ENCODE data around the gene CDH16. TPM values are rescaled to one million over a fixed set of nuclear protein-coding genes. Genes with fewer than 3 reads are reported as not detected.

CDH16 gene
- total and polyA plus RNA-seq, 2 donors (not counting 3 experiments of a cell fraction or from before 2014, with no cell fraction given): not detected

GRCh38 chr16:66858740-66859396 lies 59.8 kb downstream of the CDH16 start:
- POLR2A ChIA-PET: interaction anchor here (0.5 to 0.6 kb wide), 2 partner anchors 10 to 1561 kb away, joined by 4 to 9 read pairs; no protein-coding TSS in a partner anchor
- H3K36me3 ChIP-seq (ENCODE audit: control insufficient read depth in 2 of 2, extremely low read depth in 1 of 2, insufficient read depth in 2 of 2, low read length in 2 of 2): no peaks in the 10 kb centered on the region
- H3K9ac ChIP-seq (replicated peaks; ENCODE audit: extremely low read depth, insufficient read depth, low read length): no peak overlapping the region
- H3K4me3 ChIP-seq (replicated peaks in 1 of 3; ENCODE audit: insufficient read depth in 1 of 3, low read depth in 1 of 3, low read length in 3 of 3): no peak overlapping the region
- H3K4me2 ChIP-seq (ENCODE audit: insufficient read depth, low read length): no peak overlapping the region
- H3K27ac ChIP-seq (ENCODE audit: insufficient read depth, low read depth, low read length): no peak overlapping the region
- no peaks in the 10 kb centered on the region for H3K4me1 ChIP-seq (ENCODE audit: control insufficient read depth, extremely low read depth, insufficient read depth, low read length)
- DNase-seq (ENCODE audit: low read depth, low spot score) (peak; percentile 72), FAIRE-seq (peak; percentile 55)
- no peaks in the 10 kb centered on the region for H3K79me2 ChIP-seq (ENCODE audit: control insufficient read depth, insufficient read depth, low read length)
- no TSS peak for BruUV-seq (replicated peaks)
- CTCF ChIA-PET: interaction anchor here (0.8 to 3.0 kb wide), 5 partner anchors 9 to 28 kb away, joined by 3 to 12 read pairs (median 5); partner anchors contain the start of gene NAE1
- no peaks in the 10 kb centered on the region for H3K9me3 ChIP-seq (replicated peaks; ENCODE audit: control insufficient read depth, insufficient read depth, low read length)
- dilution Hi-C loops (cut with MboI; ENCODE audit: extremely low pct_ligation_motif_present, low sequenced_read_pairs): no loop called here
- no peak overlapping the region for H2AFZ ChIP-seq (ENCODE audit: low read depth, low read length)
- TF ChIP-seq JUN (IDR thresholded peaks at IDR 0.05; ENCODE audit: borderline replicate concordance, insufficient read depth, insufficient read length, low read depth) (no peak), POLR2AphosphoS5 (IDR thresholded peaks at IDR 0.05; ENCODE audit: insufficient read depth, low read depth, low read length) (no peak), EZH2 (IDR thresholded peaks at IDR 0.05; ENCODE audit: borderline replicate concordance, low read depth, low read length, severe bottlenecking) (no peak), FOS (IDR thresholded peaks at IDR 0.05; ENCODE audit: borderline replicate concordance, insufficient read depth, low read length) (peak; percentile 18), POLR2A (IDR thresholded peaks at IDR 0.05; ENCODE audit: low read depth, low read length) (no peak), GATA2 (IDR thresholded peaks at IDR 0.05; ENCODE audit: insufficient read depth, insufficient read length, low read depth, low read length) (no peak)
- TF ChIP-seq, protein P1, sequence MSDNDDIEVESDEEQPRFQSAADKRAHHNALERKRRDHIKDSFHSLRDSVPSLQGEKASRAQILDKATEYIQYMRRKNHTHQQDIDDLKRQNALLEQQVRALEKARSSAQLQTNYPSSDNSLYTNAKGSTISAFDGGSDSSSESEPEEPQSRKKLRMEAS (IDR thresholded peaks at IDR 0.05; ENCODE audit: insufficient read depth, insufficient read length): no peak
- intact Hi-C loops (cut with micrococcal nuclease): no loop called here
- H3K9me1 ChIP-seq (replicated peaks; ENCODE audit: control insufficient read depth, extremely low read depth, insufficient read depth, low read length): no peaks in the 10 kb centered on the region
- H4K20me1 ChIP-seq (replicated peaks; ENCODE audit: control insufficient read depth, extremely low read depth, insufficient read depth, low read length): no peaks in the 10 kb centered on the region
- H3K27me3 ChIP-seq (ENCODE audit: control insufficient read depth in 2 of 2, insufficient read depth in 2 of 2, low read length in 2 of 2): no peaks in the 10 kb centered on the region

Other genes starting within 250 kb of the CDH16 start
- gene CMTM4, start 222.1 kb downstream of the CDH16 start, total RNA-seq: 8.5 and 9.0 TPM in 2 replicates
- 7.1 and 10.7 TPM in 2 replicates for gene CMTM4, start 222.1 kb downstream of the CDH16 start, polyA plus RNA-seq
- 156 and 159 TPM in 2 replicates for gene DYNC1LI2, start 167.3 kb downstream of the CDH16 start, total RNA-seq
- gene DYNC1LI2, start 167.3 kb downstream of the CDH16 start, polyA plus RNA-seq: 51.2 and 110 TPM in 2 replicates
- gene TERB1, start 117.3 kb downstream of the CDH16 start, total RNA-seq: not detected in 2 replicates
- gene TERB1, start 117.3 kb downstream of the CDH16 start, polyA plus RNA-seq: not detected in 2 replicates
- gene NAE1, start 87.9 kb downstream of the CDH16 start, total RNA-seq: 64.3 and 67.6 TPM in 2 replicates
- gene NAE1, start 87.9 kb downstream of the CDH16 start, polyA plus RNA-seq: 18.2 and 23.6 TPM in 2 replicates
- not detected in 2 replicates for gene CA7, start 74.5 kb downstream of the CDH16 start, total RNA-seq
- not detected in 2 replicates for gene CA7, start 74.5 kb downstream of the CDH16 start, polyA plus RNA-seq
- gene PDP2, start 38.4 kb downstream of the CDH16 start, total RNA-seq: 9.3 and 9.5 TPM in 2 replicates
- 4.1 and 4.4 TPM in 2 replicates for gene PDP2, start 38.4 kb downstream of the CDH16 start, polyA plus RNA-seq
- gene RRAD, start 6.7 kb upstream of the CDH16 start, total RNA-seq: 0.22 and 0.46 TPM in 2 replicates
- gene RRAD, start 6.7 kb upstream of the CDH16 start, polyA plus RNA-seq: 0.48 and 0.60 TPM in 2 replicates
- gene CIAO2B, start 15.5 kb upstream of the CDH16 start, total RNA-seq: 78.7 and 85.2 TPM in 2 replicates
- 314 and 423 TPM in 2 replicates for gene CIAO2B, start 15.5 kb upstream of the CDH16 start, polyA plus RNA-seq
- 24.5 and 28.8 TPM in 2 replicates for gene CES2, start 16.6 kb upstream of the CDH16 start, total RNA-seq
- gene CES2, start 16.6 kb upstream of the CDH16 start, polyA plus RNA-seq: 19.1 and 19.6 TPM in 2 replicates
- gene CES3, start 42.4 kb upstream of the CDH16 start, total RNA-seq: not detected in 2 replicates
- gene CES3, start 42.4 kb upstream of the CDH16 start, polyA plus RNA-seq: 0.10 and 0.13 TPM in 2 replicates
- 3.9 and 5.4 TPM in 2 replicates for gene CES4A, start 69.7 kb upstream of the CDH16 start, total RNA-seq
- gene CES4A, start 69.7 kb upstream of the CDH16 start, polyA plus RNA-seq: 13.3 and 16.4 TPM in 2 replicates
- 103 and 113 TPM in 2 replicates for gene CBFB, start 110.3 kb upstream of the CDH16 start, total RNA-seq
- 22.0 and 27.8 TPM in 2 replicates for gene CBFB, start 110.3 kb upstream of the CDH16 start, polyA plus RNA-seq
- 16.1 and 18.5 TPM in 2 replicates for gene PHAF1, start 191.1 kb upstream of the CDH16 start, total RNA-seq
- gene PHAF1, start 191.1 kb upstream of the CDH16 start, polyA plus RNA-seq: 21.1 and 21.9 TPM in 2 replicates
- gene B3GNT9, start 232.1 kb upstream of the CDH16 start, total RNA-seq: 1.6 and 4.0 TPM in 2 replicates
- gene B3GNT9, start 232.1 kb upstream of the CDH16 start, polyA plus RNA-seq: 6.4 and 6.8 TPM in 2 replicates
- gene TRADD, start 241.0 kb upstream of the CDH16 start, total RNA-seq: 15.2 and 17.4 TPM in 2 replicates
- gene TRADD, start 241.0 kb upstream of the CDH16 start, polyA plus RNA-seq: 22.6 and 23.3 TPM in 2 replicates
- 5.4 and 7.0 TPM in 2 replicates for gene FBXL8, start 241.1 kb upstream of the CDH16 start, total RNA-seq
- 7.4 and 12.8 TPM in 2 replicates for gene FBXL8, start 241.1 kb upstream of the CDH16 start, polyA plus RNA-seq
- gene HSF4, start 245.9 kb upstream of the CDH16 start, total RNA-seq: 4.7 and 5.5 TPM in 2 replicates
- 4.8 and 7.9 TPM in 2 replicates for gene HSF4, start 245.9 kb upstream of the CDH16 start, polyA plus RNA-seq